ENCODE results near the gene FANCE. TPM values are rescaled to one million over a fixed set of nuclear protein-coding genes. Genes with fewer than 3 reads are reported as not detected.
A peak's percentile ranks its signal among the peaks of the same experiment; 100 is the strongest.

Gene FANCE
- polyA plus RNA-seq, 1 experiment: 7.0 TPM

GRCh38 chr6:35497571-35498421 lies 45.7 kb downstream of the FANCE start:
- POLR2A ChIA-PET: interaction anchor here (0.6 to 2.8 kb wide), 9 partner anchors 10 to 179 kb away, joined by 3 to 21 read pairs (median 3); no protein-coding TSS in a partner anchor

GRCh38 chr6:35498422-35499067 lies 46.4 kb downstream of the FANCE start:
- CTCF ChIA-PET: interaction anchor here (1.7 kb wide), 1 partner anchor 24 kb away, joined by 10 read pairs; no protein-coding TSS in a partner anchor
- DNase-seq (ENCODE audit: low read depth, low spot score): no peak
- H3K4me3 ChIP-seq (ENCODE audit: low read depth, low read length): peak overlapping the region; percentile 78
- POLR2A ChIA-PET: interaction anchor here (0.6 to 1.4 kb wide), 3 partner anchors 11 to 180 kb away, joined by 3 to 6 read pairs (median 3); no protein-coding TSS in a partner anchor
- H3K27me3 ChIP-seq (ENCODE audit: control insufficient read depth, insufficient read depth, low read length): no peaks in the 10 kb centered on the region
- H3K9me3 ChIP-seq (ENCODE audit: control insufficient read depth, insufficient read depth, low read length): no peaks in the 10 kb centered on the region; the same call in 1 of the 2 replicates
- TF ChIP-seq CTCF (IDR thresholded peaks at IDR 0.05; ENCODE audit: low read depth, low read length): no peak
- peak overlapping the region; percentile 88 for H3K27ac ChIP-seq (ENCODE audit: low read depth, low read length)

More at GRCh38 chr6:35497571-35498421, 45.7 kb downstream of the FANCE start:
- Histone ChIP-seq H3K27me3 (ENCODE audit: control insufficient read depth, insufficient read depth, low read length) (no peaks in the 10 kb centered on the region), H3K4me3 (ENCODE audit: low read depth, low read length) (peak overlapping the region; percentile 78), H3K27ac (ENCODE audit: low read depth, low read length) (peak overlapping the region; percentile 88), H3K9me3 (ENCODE audit: control insufficient read depth, insufficient read depth, low read length) (no peaks in the 10 kb centered on the region; the same call in 1 of the 2 replicates)
- 0 out of 2 replicates have a peak, but pooled peaks have one; percentile 1 for TF ChIP-seq CTCF (IDR thresholded peaks at IDR 0.05; ENCODE audit: low read depth, low read length)
- CTCF ChIA-PET: interaction anchor here (1.7 kb wide), 1 partner anchor 25 kb away, joined by 10 read pairs; no protein-coding TSS in a partner anchor
- DNase-seq (ENCODE audit: low read depth, low spot score): peak; percentile 68

- DNase-seq (ENCODE audit: low read depth, low spot score): no peak
- no peak overlapping the region for H3K4me3 ChIP-seq (ENCODE audit: low read depth, low read length)
- no peak for TF ChIP-seq CTCF (IDR thresholded peaks at IDR 0.05; ENCODE audit: low read depth, low read length)
- no peaks in the 10 kb centered on the region; the same call in 1 of the 2 replicates for H3K9me3 ChIP-seq (ENCODE audit: control insufficient read depth, insufficient read depth, low read length)
- no peak overlapping the region for H3K27ac ChIP-seq (ENCODE audit: low read depth, low read length)
- no peaks in the 10 kb centered on the region for H3K27me3 ChIP-seq (ENCODE audit: control insufficient read depth, insufficient read depth, low read length)
- POLR2A ChIA-PET: no interaction called here
- CTCF ChIA-PET: no interaction called here
Observed at GRCh38 chr6:35499372-35499771, 47.2 kb downstream of the FANCE start.

- peaks cover 5% of the 10 kb centered on the region for H3K27me3 ChIP-seq (ENCODE audit: control insufficient read depth, insufficient read depth, low read length)
- H3K4me3 ChIP-seq (ENCODE audit: low read depth, low read length): no peak overlapping the region
- POLR2A ChIA-PET: no interaction called here
- no peak for DNase-seq (ENCODE audit: low read depth, low spot score)
- no peak for TF ChIP-seq CTCF (IDR thresholded peaks at IDR 0.05; ENCODE audit: low read depth, low read length)
- H3K27ac ChIP-seq (ENCODE audit: low read depth, low read length): no peak overlapping the region
- CTCF ChIA-PET: no interaction called here
- no peaks in the 10 kb centered on the region; the same call in 1 of the 2 replicates for H3K9me3 ChIP-seq (ENCODE audit: control insufficient read depth, insufficient read depth, low read length)
Observed at GRCh38 chr6:35500782-35501181, 48.6 kb downstream of the FANCE start.
